Measurements from ENCODE around the gene EVA1B. TPM values are rescaled to one million over a fixed set of nuclear protein-coding genes. Genes with fewer than 3 reads are reported as not detected.

EVA1B gene
- total RNA-seq, 1 experiment from 2014 or later, result 32.0 TPM

DNA sequence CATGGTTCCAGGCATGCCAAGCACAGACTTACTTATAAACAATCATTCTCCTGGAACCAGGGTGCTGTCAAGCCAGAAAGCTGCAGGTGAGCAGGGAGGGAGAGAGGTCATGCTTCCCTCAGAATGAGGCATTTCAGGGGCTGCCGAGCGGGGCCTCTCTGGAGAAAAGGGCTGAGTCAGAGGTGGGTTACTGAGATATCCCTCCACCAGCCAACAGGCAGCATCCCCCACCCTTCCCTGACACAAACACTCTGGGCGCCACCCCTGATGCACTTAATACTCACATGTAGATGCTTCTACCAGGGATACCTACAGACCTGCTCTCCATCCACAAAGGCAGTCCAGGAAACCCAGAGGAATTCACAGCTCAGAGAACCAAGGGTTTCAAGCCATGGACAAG is 49.2 kb upstream of the EVA1B start:
- DNase-seq (ENCODE audit: low spot score) (no peak), ATAC-seq (no peak)
- peaks cover 48% of the 10 kb centered on the region for H3K4me1 Mint-ChIP-seq
- H3K9me3 Mint-ChIP-seq, result no peaks in the 10 kb centered on the region
- H3K4me3 Mint-ChIP-seq, result no peak overlapping the region
- H3K27ac Mint-ChIP-seq, result peak overlapping the region; percentile 91; the same call in 1 of the 2 replicates
- H3K36me3 Mint-ChIP-seq, result no peaks in the 10 kb centered on the region
- ChIA-PET POLR2A (interaction anchor here (1.0 kb wide), 1 partner anchor 50 kb away, joined by 4 read pairs; no protein-coding TSS in a partner anchor), CTCF (interaction anchor here (0.6 to 1.2 kb wide), 3 partner anchors 12 to 238 kb away, joined by 3 to 6 read pairs (median 3); no protein-coding TSS in a partner anchor)
- no peaks in the 10 kb centered on the region for H3K27me3 Mint-ChIP-seq (ENCODE audit: low read depth)
- no peak for TF ChIP-seq JAZF1 (CRISPR knock-in tag; IDR thresholded peaks at IDR 0.05)
- no peak for TF ChIP-seq ZBTB21 (CRISPR knock-in tag; IDR thresholded peaks at IDR 0.05; ENCODE audit: borderline replicate concordance)
- TF ChIP-seq, protein P1, sequence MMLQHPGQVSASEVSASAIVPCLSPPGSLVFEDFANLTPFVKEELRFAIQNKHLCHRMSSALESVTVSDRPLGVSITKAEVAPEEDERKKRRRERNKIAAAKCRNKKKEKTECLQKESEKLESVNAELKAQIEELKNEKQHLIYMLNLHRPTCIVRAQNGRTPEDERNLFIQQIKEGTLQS (CRISPR knock-in tag; conservative IDR thresholded peaks at IDR 0.05), result no peak
- TF ChIP-seq RORB (CRISPR knock-in tag; IDR thresholded peaks at IDR 0.05), result no peak
- TF ChIP-seq, protein P2, sequence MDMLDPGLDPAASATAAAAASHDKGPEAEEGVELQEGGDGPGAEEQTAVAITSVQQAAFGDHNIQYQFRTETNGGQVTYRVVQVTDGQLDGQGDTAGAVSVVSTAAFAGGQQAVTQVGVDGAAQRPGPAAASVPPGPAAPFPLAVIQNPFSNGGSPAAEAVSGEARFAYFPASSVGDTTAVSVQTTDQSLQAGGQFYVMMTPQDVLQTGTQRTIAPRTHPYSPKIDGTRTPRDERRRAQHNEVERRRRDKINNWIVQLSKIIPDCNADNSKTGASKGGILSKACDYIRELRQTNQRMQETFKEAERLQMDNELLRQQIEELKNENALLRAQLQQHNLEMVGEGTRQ (CRISPR knock-in tag; IDR thresholded peaks at IDR 0.05), result no peak
- TF ChIP-seq, protein P3, sequence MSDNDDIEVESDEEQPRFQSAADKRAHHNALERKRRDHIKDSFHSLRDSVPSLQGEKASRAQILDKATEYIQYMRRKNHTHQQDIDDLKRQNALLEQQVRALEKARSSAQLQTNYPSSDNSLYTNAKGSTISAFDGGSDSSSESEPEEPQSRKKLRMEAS (CRISPR knock-in tag; IDR thresholded peaks at IDR 0.05), result no peak
- TF ChIP-seq ZNF263 (CRISPR knock-in tag; IDR thresholded peaks at IDR 0.05; ENCODE audit: low read depth), result no peak
- TF ChIP-seq GABPB1 (CRISPR knock-in tag; IDR thresholded peaks at IDR 0.05), result no peak

DNA sequence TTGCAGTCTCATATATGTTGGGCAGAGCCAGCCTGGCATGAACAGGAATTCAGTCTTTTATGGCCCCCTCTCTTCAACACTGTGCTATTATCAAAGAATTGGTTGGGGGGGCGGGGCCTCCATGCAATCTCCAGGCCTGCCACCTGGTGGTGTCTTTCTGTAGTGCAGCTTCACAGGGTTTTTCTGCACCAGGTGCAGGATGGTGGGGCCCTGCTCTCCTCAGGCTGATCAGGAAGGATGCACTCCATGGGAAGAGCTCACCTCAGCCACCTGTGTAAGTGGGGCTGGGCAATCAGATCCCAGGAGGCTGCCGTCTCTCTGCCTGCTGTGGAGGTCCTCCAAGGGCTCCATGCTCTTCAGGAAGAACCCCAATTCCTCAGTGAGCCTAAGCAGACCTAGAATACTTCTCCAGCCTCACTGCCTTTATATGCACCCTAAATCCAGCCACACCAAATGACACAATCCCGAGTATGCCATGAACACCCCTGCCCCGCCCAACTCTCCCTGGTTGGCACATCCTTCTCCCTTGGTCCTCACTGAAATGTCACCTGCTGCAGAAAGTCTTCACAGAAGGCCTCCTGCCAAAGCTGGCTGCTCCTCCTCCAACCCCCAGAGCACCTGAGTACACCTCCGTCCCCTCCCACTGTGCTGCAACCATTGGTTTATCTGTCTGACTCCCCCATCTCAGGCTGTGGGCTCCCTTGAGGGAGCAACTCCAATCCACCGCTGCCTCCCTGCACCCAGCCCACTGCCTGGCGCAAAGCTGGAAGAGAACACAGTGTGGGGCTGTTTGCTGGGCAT is 45.8 kb upstream of the EVA1B start:
- CTCF ChIA-PET, result interaction anchor here (0.6 to 5.0 kb wide), 39 partner anchors 9 to 273 kb away, joined by 3 to 76 read pairs (median 5); partner anchors contain the start of genes EVA1B, LSM10, MRPS15 and OSCP1
- DNase-seq (ENCODE audit: low spot score), result peak; percentile 92
- ATAC-seq, result peak; percentile 76
- peaks cover 48% of the 10 kb centered on the region for H3K4me1 Mint-ChIP-seq
- no peaks in the 10 kb centered on the region; the same call in 1 of the 2 replicates for H3K36me3 Mint-ChIP-seq
- H3K9me3 Mint-ChIP-seq, result no peaks in the 10 kb centered on the region
- H3K4me3 Mint-ChIP-seq, result no peak overlapping the region
- TF ChIP-seq ELF4 (CRISPR knock-in tag; IDR thresholded peaks at IDR 0.05; ENCODE audit: low read depth) (no peak), RELA (CRISPR knock-in tag; IDR thresholded peaks at IDR 0.05; ENCODE audit: borderline replicate concordance) (no peak), FOXP1 (CRISPR knock-in tag; IDR thresholded peaks at IDR 0.05; ENCODE audit: borderline replicate concordance) (no peak)
- TF ChIP-seq, protein P4, sequence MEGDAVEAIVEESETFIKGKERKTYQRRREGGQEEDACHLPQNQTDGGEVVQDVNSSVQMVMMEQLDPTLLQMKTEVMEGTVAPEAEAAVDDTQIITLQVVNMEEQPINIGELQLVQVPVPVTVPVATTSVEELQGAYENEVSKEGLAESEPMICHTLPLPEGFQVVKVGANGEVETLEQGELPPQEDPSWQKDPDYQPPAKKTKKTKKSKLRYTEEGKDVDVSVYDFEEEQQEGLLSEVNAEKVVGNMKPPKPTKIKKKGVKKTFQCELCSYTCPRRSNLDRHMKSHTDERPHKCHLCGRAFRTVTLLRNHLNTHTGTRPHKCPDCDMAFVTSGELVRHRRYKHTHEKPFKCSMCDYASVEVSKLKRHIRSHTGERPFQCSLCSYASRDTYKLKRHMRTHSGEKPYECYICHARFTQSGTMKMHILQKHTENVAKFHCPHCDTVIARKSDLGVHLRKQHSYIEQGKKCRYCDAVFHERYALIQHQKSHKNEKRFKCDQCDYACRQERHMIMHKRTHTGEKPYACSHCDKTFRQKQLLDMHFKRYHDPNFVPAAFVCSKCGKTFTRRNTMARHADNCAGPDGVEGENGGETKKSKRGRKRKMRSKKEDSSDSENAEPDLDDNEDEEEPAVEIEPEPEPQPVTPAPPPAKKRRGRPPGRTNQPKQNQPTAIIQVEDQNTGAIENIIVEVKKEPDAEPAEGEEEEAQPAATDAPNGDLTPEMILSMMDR (IDR thresholded peaks at IDR 0.05), result peak; percentile 87
- H3K27ac Mint-ChIP-seq, result peak overlapping the region; percentile 75
- H3K27me3 Mint-ChIP-seq (ENCODE audit: low read depth), result no peaks in the 10 kb centered on the region
- POLR2A ChIA-PET, result interaction anchor here (0.6 to 1.7 kb wide), 7 partner anchors 16 to 1433 kb away, joined by 3 to 10 read pairs (median 5); partner anchors contain the start of genes EVA1B and LSM10

DNA sequence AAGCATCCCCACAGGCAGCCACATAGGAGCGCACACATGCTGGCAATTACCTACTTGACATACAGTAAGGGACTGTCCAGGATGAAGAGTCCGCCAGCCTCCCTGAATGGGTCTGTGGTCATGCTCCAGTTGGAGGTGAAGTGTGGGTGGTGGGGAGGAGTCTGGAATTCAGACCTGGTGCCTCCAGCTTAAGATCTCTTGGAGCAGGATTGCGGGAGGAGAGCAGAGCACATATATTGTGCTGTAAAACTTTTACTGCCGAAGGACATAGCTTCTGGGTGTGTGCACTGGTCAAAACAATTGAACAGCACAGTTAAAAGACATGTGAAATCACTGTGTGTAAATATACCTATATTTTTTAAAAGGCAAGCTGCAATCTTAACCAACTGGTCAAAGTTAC is 44.4 kb upstream of the EVA1B start:
- peaks cover 33% of the 10 kb centered on the region for H3K4me1 Mint-ChIP-seq
- DNase-seq (ENCODE audit: low spot score) (no peak), ATAC-seq (no peak)
- no peaks in the 10 kb centered on the region; the same call in 1 of the 2 replicates for H3K36me3 Mint-ChIP-seq
- CTCF ChIA-PET, result interaction anchor here (0.8 to 5.0 kb wide), 8 partner anchors 11 to 219 kb away, joined by 3 to 76 read pairs (median 10); partner anchors contain the start of genes EVA1B, SH3D21 and TRAPPC3
- POLR2A ChIA-PET, result no interaction called here
- H3K27me3 Mint-ChIP-seq (ENCODE audit: low read depth), result no peaks in the 10 kb centered on the region
- no peaks in the 10 kb centered on the region for H3K9me3 Mint-ChIP-seq
- 0 out of 2 replicates have a peak overlapping the region, but pooled peaks have one; percentile 36 for H3K27ac Mint-ChIP-seq
- no peak overlapping the region for H3K4me3 Mint-ChIP-seq
- TF ChIP-seq NR3C1 (CRISPR knock-in tag; conservative IDR thresholded peaks at IDR 0.05; ENCODE audit: low read depth), result no peak
- no peak for TF ChIP-seq ZNF138 (CRISPR knock-in tag; conservative IDR thresholded peaks at IDR 0.05)
- TF ChIP-seq, protein P5, sequence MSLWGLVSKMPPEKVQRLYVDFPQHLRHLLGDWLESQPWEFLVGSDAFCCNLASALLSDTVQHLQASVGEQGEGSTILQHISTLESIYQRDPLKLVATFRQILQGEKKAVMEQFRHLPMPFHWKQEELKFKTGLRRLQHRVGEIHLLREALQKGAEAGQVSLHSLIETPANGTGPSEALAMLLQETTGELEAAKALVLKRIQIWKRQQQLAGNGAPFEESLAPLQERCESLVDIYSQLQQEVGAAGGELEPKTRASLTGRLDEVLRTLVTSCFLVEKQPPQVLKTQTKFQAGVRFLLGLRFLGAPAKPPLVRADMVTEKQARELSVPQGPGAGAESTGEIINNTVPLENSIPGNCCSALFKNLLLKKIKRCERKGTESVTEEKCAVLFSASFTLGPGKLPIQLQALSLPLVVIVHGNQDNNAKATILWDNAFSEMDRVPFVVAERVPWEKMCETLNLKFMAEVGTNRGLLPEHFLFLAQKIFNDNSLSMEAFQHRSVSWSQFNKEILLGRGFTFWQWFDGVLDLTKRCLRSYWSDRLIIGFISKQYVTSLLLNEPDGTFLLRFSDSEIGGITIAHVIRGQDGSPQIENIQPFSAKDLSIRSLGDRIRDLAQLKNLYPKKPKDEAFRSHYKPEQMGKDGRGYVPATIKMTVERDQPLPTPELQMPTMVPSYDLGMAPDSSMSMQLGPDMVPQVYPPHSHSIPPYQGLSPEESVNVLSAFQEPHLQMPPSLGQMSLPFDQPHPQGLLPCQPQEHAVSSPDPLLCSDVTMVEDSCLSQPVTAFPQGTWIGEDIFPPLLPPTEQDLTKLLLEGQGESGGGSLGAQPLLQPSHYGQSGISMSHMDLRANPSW (CRISPR knock-in tag; conservative IDR thresholded peaks at IDR 0.05; ENCODE audit: low read depth), result no peak
- TF ChIP-seq TEAD4 (CRISPR knock-in tag; IDR thresholded peaks at IDR 0.05), result no peak
- no peak for TF ChIP-seq SMAD4 (CRISPR knock-in tag; IDR thresholded peaks at IDR 0.05)
- TF ChIP-seq NR1H2 (CRISPR knock-in tag; IDR thresholded peaks at IDR 0.05), result no peak
- no peak for TF ChIP-seq ZNF671 (CRISPR knock-in tag; IDR thresholded peaks at IDR 0.05)
- TF ChIP-seq, protein P6, sequence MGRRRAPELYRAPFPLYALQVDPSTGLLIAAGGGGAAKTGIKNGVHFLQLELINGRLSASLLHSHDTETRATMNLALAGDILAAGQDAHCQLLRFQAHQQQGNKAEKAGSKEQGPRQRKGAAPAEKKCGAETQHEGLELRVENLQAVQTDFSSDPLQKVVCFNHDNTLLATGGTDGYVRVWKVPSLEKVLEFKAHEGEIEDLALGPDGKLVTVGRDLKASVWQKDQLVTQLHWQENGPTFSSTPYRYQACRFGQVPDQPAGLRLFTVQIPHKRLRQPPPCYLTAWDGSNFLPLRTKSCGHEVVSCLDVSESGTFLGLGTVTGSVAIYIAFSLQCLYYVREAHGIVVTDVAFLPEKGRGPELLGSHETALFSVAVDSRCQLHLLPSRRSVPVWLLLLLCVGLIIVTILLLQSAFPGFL (CRISPR knock-in tag; IDR thresholded peaks at IDR 0.05; ENCODE audit: borderline replicate concordance), result no peak
- TF ChIP-seq MXD4 (CRISPR knock-in tag; IDR thresholded peaks at IDR 0.05; ENCODE audit: borderline replicate concordance), result no peak
- TF ChIP-seq ZNF317 (CRISPR knock-in tag; IDR thresholded peaks at IDR 0.05; ENCODE audit: borderline replicate concordance, low read depth), result no peak
- no peak for TF ChIP-seq ATF1 (CRISPR knock-in tag; IDR thresholded peaks at IDR 0.05)

Data from WTC11 (cell line).